Subcutaneous abdominal adipose tissue (tissue), 5 donors: ENCODE results near the gene CYBA.

Source experiments
- H3K27ac ChIP-seq: one replicate; pipeline ENCODE4 v1.7.0; 2013; ENCODE audit warnings: low read depth, mild to moderate bottlenecking, inconsistent platforms, low read length, moderate library complexity
- H3K27me3 ChIP-seq, 5 donors: one replicate each; pipeline ENCODE4 v1.7.0; 2013; ENCODE audit warnings: low read length in 5 of 5, inconsistent platforms in 1 of 5; ENCODE audit not compliant: control insufficient read depth in 5 of 5, insufficient read depth in 4 of 5
- H3K36me3 ChIP-seq, 5 donors: one replicate each; pipeline ENCODE4 v1.7.0; 2013; ENCODE audit warnings: low read length in 5 of 5; ENCODE audit not compliant: control insufficient read depth in 5 of 5, insufficient read depth in 5 of 5
- H3K4me1 ChIP-seq, 5 donors: one replicate each; pipeline ENCODE4 v1.7.0; 2013; ENCODE audit warnings: low read length in 5 of 5, mild to moderate bottlenecking in 3 of 5, moderate library complexity in 1 of 5; ENCODE audit not compliant: control insufficient read depth in 5 of 5, insufficient read depth in 5 of 5
- H3K4me3 ChIP-seq, 5 donors: one replicate each; pipeline ENCODE4 v1.7.0; 2013; ENCODE audit warnings: low read length in 5 of 5, low read depth in 1 of 5
- H3K9ac ChIP-seq, 5 donors: one replicate each; pipeline ENCODE4 v1.7.0; 2013; ENCODE audit warnings: low read length in 5 of 5, mild to moderate bottlenecking in 4 of 5, moderate library complexity in 3 of 5
- H3K9me3 ChIP-seq, 5 donors: one replicate each; pipeline ENCODE4 v1.7.0; 2013; ENCODE audit warnings: low read length in 5 of 5; ENCODE audit not compliant: control insufficient read depth in 5 of 5
- donor health status: healthy.
- donor health status: healthy.
- donor health status: healthy.
- donor health status: healthy.
- donor health status: healthy.

CYBA gene

DNA sequence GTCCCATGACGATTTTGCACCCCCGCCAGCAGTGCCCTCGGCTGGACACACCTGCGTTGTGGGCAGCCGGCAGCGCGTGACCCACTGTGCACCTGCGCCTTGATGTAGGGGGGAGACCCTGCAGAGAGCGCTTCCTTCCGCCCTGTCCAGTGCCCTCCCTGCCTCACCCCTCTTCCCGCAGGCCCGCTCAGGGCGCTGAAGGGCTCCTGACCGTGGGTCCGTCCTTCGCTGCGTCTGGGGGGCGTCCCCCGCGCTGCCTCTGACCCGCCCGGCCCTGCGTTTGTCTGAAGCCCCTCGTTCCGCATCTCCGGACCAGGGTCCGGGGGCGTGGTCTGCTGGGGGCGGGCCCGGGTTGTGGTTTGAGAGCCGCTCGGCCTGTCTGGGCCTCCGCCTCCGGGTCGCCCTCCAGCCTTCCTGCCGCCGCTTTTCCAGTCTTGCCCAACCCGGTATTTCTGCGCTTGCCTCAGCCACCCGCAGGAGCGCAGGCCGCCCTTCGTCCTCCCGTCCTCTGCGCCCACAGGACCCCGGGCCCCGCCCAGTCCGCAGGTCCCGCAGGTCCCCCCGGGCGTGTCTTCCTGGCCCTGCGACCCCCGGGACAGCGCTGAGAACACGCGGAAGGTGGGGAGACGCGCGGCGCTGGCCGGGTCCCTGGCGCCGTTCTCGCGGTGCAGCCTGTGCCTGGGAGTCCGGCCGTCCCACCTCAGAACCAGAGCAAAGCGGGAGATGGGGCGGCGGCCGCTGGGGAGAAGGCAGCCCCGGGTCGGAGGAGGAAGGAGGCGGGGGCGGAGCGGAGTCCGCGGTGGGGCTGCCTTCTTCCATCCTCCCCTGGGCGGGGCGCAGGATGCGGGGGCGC is 16.5 kb downstream of the CYBA start:
- peaks cover 0 to 26% (median 13%) of the 10 kb centered on the region in 5 donors for H3K4me1 ChIP-seq
- H3K4me3 ChIP-seq, result peak overlapping the region in 4 of 5 donors; percentile 27 to 60 (median 46)
- peaks cover 24 to 38% (median 29%) of the 10 kb centered on the region in 5 donors for H3K27me3 ChIP-seq
- H3K9me3 ChIP-seq, result no peaks in the 10 kb centered on the region
- peak overlapping the region in 1 of 5 donors; percentile 41 for H3K9ac ChIP-seq
- no peak overlapping the region for H3K27ac ChIP-seq
- H3K36me3 ChIP-seq, result peaks cover 0 to 39% (median 32%) of the 10 kb centered on the region in 5 donors

DNA sequence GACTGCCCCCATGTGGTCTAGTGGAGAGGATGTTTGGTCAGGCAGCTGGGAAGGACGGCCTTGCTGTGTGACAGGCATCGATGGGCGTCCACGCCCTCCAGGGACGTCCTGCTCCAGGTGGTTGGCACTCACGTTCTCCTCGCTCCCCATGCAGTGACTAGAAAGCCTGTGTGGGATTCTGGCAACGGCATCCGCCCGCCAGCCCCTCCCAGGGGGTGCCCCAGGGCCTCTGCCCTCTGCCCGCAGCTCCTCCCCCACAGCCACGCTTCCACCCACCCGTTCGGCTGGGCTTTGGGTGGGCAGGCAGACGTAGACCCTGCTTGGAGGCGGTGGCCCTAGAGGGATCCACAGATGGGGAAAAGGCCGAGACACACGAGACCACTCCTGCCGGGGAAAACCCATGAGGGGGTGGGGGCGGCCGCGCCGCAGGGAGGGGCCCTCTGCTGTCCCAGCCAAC is 17.1 kb downstream of the CYBA start:
- Histone ChIP-seq H3K9ac (peak overlapping the region in 1 of 5 donors; percentile 41), H3K9me3 (no peaks in the 10 kb centered on the region), H3K4me1 (peaks cover 0 to 23% (median 12%) of the 10 kb centered on the region in 5 donors), H3K36me3 (peaks cover 0 to 41% (median 33%) of the 10 kb centered on the region in 5 donors), H3K4me3 (peak overlapping the region in 3 of 5 donors; percentile 41 to 60 (median 52)), H3K27me3 (peaks cover 17 to 31% (median 23%) of the 10 kb centered on the region in 5 donors), H3K27ac (no peak overlapping the region)

DNA sequence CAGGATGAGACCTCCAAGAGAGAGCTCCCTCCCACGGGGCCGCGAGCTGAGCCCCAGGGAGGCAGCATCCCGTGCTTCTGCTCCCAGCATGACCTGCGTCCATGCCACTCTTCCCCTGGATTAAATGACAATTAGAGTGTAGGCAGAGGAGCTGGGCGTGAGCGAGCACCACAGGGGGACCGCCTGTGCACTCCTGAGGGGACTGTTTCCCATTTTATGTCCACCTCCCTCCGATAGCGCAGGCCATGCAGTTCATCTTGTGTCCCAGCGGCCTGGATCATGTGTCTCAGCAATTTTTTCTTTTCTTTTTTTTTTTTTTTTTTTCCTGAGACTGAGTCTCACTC is 18.3 kb downstream of the CYBA start:
- H3K4me3 ChIP-seq, result no peak overlapping the region
- peaks cover 0 to 28% (median 12%) of the 10 kb centered on the region in 5 donors for H3K4me1 ChIP-seq
- H3K9me3 ChIP-seq, result no peaks in the 10 kb centered on the region
- H3K27me3 ChIP-seq, result peaks cover 7 to 25% (median 13%) of the 10 kb centered on the region in 5 donors
- no peak overlapping the region for H3K9ac ChIP-seq
- no peak overlapping the region for H3K27ac ChIP-seq
- H3K36me3 ChIP-seq, result peaks cover 0 to 52% (median 44%) of the 10 kb centered on the region in 5 donors

DNA sequence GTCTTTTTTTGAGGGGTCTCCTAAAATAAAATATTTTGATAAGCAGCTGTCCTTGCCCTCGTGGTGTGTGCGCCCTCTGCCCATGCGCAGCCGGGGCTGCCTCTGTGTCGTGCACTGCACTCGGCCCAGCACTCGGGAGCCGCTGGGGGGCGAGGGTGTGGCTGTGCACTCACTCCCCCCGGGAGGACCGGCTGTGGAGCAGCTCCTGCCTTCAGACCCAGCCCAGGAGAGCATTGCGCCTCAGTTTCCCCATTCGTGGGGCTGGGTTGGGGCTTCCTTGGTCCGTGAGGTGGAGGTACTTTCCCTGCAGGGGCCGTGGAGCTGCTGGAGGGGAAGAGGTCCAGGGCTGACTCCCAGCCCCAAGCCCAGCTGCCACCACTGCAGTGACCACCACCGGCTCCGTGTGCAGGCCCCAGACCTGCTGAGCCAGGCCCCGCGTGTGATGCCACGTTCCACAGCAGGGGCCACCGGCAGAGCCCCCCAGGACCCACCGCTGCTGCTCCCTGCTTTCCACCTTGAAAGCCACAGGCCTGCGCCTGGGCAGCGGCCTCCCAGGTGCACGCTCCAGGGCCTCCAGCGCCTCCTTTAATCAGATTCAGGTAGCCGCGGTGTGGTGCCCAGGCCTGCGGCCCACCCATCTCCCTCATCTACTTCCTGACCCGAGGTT is 18.8 kb downstream of the CYBA start:
- peaks cover 0 to 56% (median 49%) of the 10 kb centered on the region in 5 donors for H3K36me3 ChIP-seq
- no peak overlapping the region for H3K9ac ChIP-seq
- H3K4me3 ChIP-seq, result no peak overlapping the region
- H3K27ac ChIP-seq, result no peak overlapping the region
- H3K4me1 ChIP-seq, result peaks cover 0 to 28% (median 12%) of the 10 kb centered on the region in 5 donors
- H3K9me3 ChIP-seq, result no peaks in the 10 kb centered on the region
- peaks cover 7 to 23% (median 12%) of the 10 kb centered on the region in 5 donors for H3K27me3 ChIP-seq

DNA sequence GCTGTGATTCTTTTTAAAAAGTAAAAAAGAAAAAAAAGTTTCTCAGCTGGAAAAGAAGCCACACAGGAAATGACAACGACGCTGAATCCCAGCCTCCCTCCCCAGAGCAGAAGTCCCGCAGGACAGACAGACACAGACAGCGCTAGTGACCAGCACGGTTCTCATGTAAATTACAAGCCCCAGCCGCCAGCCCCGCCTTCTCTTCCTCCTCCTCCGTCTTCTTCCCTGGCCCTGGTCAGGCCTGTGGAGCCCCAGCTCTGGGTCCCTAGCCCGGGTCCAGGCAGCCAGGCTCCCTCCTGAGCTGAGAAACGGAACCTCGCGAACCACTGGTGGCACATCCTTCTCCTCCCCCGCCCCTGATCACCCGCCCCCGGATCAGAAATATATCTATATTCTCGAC is 19.5 kb downstream of the CYBA start:
- Histone ChIP-seq H3K9me3 (no peaks in the 10 kb centered on the region), H3K27ac (no peak overlapping the region), H3K27me3 (peaks cover 7 to 22% (median 11%) of the 10 kb centered on the region in 5 donors), H3K9ac (no peak overlapping the region), H3K4me1 (peaks cover 0 to 28% (median 12%) of the 10 kb centered on the region in 5 donors), H3K36me3 (peaks cover 0 to 62% (median 52%) of the 10 kb centered on the region in 5 donors), H3K4me3 (no peak overlapping the region)

DNA sequence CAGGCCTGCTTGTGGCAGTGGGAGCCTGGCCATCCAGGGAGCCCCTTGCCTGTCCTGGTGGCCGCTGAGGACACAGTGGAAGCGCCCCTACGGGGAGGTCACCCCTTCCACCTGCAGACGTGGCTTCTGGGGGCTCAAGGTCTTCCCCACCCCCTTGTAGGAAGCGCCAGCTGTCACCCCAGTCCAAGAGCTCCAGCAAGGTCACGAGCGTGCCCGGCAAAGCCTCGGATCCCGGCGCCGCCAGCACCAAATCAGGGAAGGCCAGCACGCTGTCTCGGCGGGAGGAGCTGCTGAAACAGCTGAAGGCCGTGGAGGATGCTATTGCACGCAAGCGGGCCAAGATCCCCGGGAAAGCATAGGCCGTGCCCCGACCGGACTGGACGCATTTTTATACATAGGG is 19.9 kb downstream of the CYBA start:
- H3K4me3 ChIP-seq, result no peak overlapping the region
- H3K9ac ChIP-seq, result no peak overlapping the region
- peaks cover 7 to 17% (median 10%) of the 10 kb centered on the region in 5 donors for H3K27me3 ChIP-seq
- H3K36me3 ChIP-seq, result peaks cover 0 to 66% (median 52%) of the 10 kb centered on the region in 5 donors
- peaks cover 0 to 28% (median 12%) of the 10 kb centered on the region in 5 donors for H3K4me1 ChIP-seq
- no peak overlapping the region for H3K27ac ChIP-seq
- H3K9me3 ChIP-seq, result no peaks in the 10 kb centered on the region

DNA sequence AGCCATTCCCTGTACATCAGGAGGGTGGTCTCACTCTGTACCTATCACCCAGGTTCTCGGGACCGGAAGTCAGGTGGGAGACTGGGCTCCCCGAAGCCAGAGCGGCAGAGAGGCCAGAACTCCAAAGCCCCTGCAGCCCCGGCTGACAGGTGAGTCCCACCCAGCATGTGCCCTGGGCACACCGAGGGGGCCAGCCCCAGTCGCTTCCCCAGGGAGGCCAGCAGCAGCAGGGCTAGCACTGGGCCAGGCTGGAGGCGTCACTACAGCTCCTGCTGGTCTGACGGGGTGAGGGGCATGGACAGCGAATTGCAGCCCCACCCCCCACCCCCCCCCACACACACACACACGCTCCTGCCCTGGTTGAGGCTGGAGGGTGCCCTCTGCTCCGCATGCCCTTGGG is 20.4 kb downstream of the CYBA start:
- H3K4me3 ChIP-seq, result no peak overlapping the region
- H3K9me3 ChIP-seq, result no peaks in the 10 kb centered on the region
- peaks cover 0 to 28% (median 12%) of the 10 kb centered on the region in 5 donors for H3K4me1 ChIP-seq
- no peak overlapping the region for H3K9ac ChIP-seq
- H3K27me3 ChIP-seq, result peaks cover 4 to 12% (median 6%) of the 10 kb centered on the region in 5 donors
- peaks cover 0 to 70% (median 54%) of the 10 kb centered on the region in 5 donors for H3K36me3 ChIP-seq
- H3K27ac ChIP-seq, result no peak overlapping the region

GRCh38 chr16:88629835-88630234 is 21.0 kb downstream of the CYBA start:
- Histone ChIP-seq H3K27me3 (peaks cover 0 to 8% (median under 1%) of the 10 kb centered on the region in 5 donors), H3K27ac (no peak overlapping the region), H3K36me3 (peaks cover 0 to 76% (median 60%) of the 10 kb centered on the region in 5 donors), H3K4me1 (peaks cover 0 to 22% (median 9%) of the 10 kb centered on the region in 5 donors), H3K4me3 (no peak overlapping the region), H3K9me3 (no peaks in the 10 kb centered on the region), H3K9ac (no peak overlapping the region)

DNA sequence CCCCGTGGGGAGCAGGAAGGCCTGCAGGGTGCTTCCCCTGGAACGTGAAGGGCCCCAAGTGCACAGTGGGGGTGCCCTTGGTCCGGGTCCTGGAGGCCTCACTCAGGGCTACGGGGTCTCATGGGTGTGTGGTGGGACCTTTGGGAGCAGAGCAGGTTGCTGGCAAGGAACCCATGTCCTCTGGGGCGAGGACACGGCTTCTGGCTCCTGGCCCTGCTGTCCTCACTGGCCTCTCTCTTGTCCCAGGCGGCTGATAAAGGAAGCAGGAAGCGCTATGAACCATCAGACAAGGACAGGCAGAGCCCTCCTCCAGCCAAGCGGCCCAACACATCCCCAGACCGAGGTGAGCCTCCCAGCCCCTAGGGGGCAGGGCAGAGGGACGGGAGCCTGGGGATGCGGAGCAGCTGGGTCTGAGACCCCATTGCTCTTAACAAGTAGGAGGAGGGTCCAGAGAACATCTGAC is 22.3 kb downstream of the CYBA start:
- Histone ChIP-seq H3K36me3 (peaks cover 0 to 88% (median 73%) of the 10 kb centered on the region in 5 donors), H3K9me3 (no peaks in the 10 kb centered on the region), H3K4me3 (no peak overlapping the region), H3K4me1 (peaks cover 0 to 13% (median 0%) of the 10 kb centered on the region in 5 donors), H3K9ac (no peak overlapping the region), H3K27me3 (peaks cover 0 to 4% (median 0%) of the 10 kb centered on the region in 5 donors), H3K27ac (no peak overlapping the region)
